Fibroblast of upper back skin (primary cell): Measurements from ENCODE around the gene SLC8B1.

Experiments
- DNase-seq: peaks from one replicate; pipeline ENCODE4 v3.0.0-alpha.2; 2013

Gene SLC8B1

GRCh38 chr12:113266106-113266895, 68.6 kb downstream of the SLC8B1 start:
- no peak for DNase-seq

GRCh38 chr12:113263431-113263963, 71.4 kb downstream of the SLC8B1 start:
- no peak for DNase-seq

- DNase-seq, result no peak
Observed at GRCh38 chr12:113262710-113263109, 72.2 kb downstream of the SLC8B1 start.

GRCh38 chr12:113261847-113262470, 73.0 kb downstream of the SLC8B1 start:
- no peak for DNase-seq

- no peak for DNase-seq
Observed at GRCh38 chr12:113260636-113261300, 74.1 kb downstream of the SLC8B1 start.

GRCh38 chr12:113260127-113260526, 74.8 kb downstream of the SLC8B1 start:
- no peak for DNase-seq

- DNase-seq, result no peak
Observed at GRCh38 chr12:113257564-113257963, 77.3 kb downstream of the SLC8B1 start.

GRCh38 chr12:113254298-113254697, 80.6 kb downstream of the SLC8B1 start:
- DNase-seq, result no peak

GRCh38 chr12:113253532-113254285, 81.2 kb downstream of the SLC8B1 start:
- DNase-seq, result no peak

- DNase-seq, result no peak
Observed at GRCh38 chr12:113252494-113252893, 82.4 kb downstream of the SLC8B1 start.

- no peak for DNase-seq
Observed at GRCh38 chr12:113251404-113252070, 83.4 kb downstream of the SLC8B1 start.

- DNase-seq, result no peak
Observed at GRCh38 chr12:113250045-113250444, 84.9 kb downstream of the SLC8B1 start.

- DNase-seq, result no peak
Observed at GRCh38 chr12:113249546-113249945, 85.4 kb downstream of the SLC8B1 start.

- DNase-seq, result no peak
Observed at GRCh38 chr12:113248842-113249435, 86.0 kb downstream of the SLC8B1 start.
